ENCODE measurements around the gene PDCD2L. TPM values are rescaled to one million over a fixed set of nuclear protein-coding genes. Genes with fewer than 3 reads are reported as not detected.
"Not testable (repeated sequence)": the region's sequence is repeated elsewhere in the genome, so short reads cannot be mapped to it uniquely, and the experiment has no call there.

The PDCD2L gene
- polyA plus RNA-seq, 1 experiment, result 14.0 TPM

DNA sequence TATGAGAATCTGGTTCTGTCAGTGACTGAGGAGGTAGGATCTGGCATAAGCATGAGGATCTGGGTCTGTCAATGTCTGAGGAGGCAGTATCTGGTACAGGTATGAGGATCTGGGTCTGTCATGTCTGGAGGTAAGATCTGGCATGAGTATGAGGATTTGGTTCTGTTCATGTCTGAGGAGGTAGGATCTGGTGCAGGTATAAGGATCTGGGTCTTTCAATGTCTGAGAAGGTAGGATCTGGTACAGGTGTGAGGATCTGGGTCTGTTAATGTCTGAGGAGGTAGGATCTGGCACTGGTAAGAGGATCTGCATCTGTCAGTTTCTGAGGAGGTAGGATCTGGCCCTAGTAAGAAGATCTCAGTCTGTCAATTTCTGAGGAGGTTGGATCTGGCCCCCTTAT is 12.4 kb upstream of the PDCD2L start:
- Histone ChIP-seq H3K4me3 (ENCODE audit: low read depth, low read length) (no peak overlapping the region), H3K27ac (ENCODE audit: low read depth, low read length) (no peak overlapping the region), H3K27me3 (ENCODE audit: control insufficient read depth, insufficient read depth, low read length) (no peaks in the 10 kb centered on the region), H3K9me3 (ENCODE audit: control insufficient read depth, insufficient read depth, low read length) (no peaks in the 10 kb centered on the region)
- TF ChIP-seq, protein P1, sequence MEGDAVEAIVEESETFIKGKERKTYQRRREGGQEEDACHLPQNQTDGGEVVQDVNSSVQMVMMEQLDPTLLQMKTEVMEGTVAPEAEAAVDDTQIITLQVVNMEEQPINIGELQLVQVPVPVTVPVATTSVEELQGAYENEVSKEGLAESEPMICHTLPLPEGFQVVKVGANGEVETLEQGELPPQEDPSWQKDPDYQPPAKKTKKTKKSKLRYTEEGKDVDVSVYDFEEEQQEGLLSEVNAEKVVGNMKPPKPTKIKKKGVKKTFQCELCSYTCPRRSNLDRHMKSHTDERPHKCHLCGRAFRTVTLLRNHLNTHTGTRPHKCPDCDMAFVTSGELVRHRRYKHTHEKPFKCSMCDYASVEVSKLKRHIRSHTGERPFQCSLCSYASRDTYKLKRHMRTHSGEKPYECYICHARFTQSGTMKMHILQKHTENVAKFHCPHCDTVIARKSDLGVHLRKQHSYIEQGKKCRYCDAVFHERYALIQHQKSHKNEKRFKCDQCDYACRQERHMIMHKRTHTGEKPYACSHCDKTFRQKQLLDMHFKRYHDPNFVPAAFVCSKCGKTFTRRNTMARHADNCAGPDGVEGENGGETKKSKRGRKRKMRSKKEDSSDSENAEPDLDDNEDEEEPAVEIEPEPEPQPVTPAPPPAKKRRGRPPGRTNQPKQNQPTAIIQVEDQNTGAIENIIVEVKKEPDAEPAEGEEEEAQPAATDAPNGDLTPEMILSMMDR (IDR thresholded peaks at IDR 0.05; ENCODE audit: low read depth, low read length), result no peak
- POLR2A ChIA-PET, result no interaction called here
- CTCF ChIA-PET, result no interaction called here
- DNase-seq (ENCODE audit: low read depth, low spot score), result no peak

DNA sequence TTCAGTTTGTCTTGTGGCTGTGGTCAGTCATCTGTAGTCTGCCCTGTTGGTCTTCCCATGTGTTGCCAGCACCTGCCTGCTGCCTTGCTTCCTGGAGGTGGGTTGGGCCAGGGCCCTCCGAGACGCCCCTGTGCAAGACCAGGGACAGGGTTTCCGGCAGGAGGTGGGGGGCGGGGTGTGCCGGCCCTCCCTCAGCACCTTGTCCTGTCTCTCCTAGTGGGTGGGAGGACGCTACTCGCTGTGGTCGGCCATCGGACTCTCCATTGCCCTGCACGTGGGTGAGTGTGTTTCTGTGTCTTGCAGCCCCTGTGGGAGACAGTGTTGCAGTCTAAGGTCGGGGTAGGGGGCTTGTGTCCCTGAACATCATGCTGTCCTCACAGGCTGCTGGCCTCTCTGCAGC is 11.2 kb upstream of the PDCD2L start:
- CTCF ChIA-PET, result no interaction called here
- POLR2A ChIA-PET, result no interaction called here
- Histone ChIP-seq H3K27ac (ENCODE audit: low read depth, low read length) (no peak overlapping the region), H3K4me3 (ENCODE audit: low read depth, low read length) (no peak overlapping the region), H3K9me3 (ENCODE audit: control insufficient read depth, insufficient read depth, low read length) (no peaks in the 10 kb centered on the region), H3K27me3 (ENCODE audit: control insufficient read depth, insufficient read depth, low read length) (no peaks in the 10 kb centered on the region)
- DNase-seq (ENCODE audit: low read depth, low spot score), result no peak
- TF ChIP-seq, protein P1 (IDR thresholded peaks at IDR 0.05; ENCODE audit: low read depth, low read length), result no peak

DNA sequence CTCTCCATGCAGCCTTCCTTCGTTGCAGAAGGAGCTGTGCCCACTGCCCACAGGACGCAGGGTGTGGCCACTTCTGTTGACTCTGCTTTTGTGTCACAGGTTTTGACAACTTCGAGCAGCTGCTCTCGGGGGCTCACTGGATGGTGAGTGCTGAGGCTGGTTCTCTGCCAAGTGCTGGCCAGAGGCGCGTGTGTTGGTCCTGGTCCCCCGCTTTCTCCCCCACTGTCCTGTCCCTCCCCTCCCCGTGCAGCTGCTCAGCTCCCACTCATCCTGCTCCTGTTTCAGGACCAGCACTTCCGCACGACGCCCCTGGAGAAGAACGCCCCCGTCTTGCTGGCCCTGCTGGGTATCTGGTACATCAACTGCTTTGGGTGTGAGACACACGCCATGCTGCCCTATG is 10.6 kb upstream of the PDCD2L start:
- ChIA-PET POLR2A (no interaction called here), CTCF (no interaction called here)
- no peaks in the 10 kb centered on the region for H3K27me3 ChIP-seq (ENCODE audit: control insufficient read depth, insufficient read depth, low read length)
- H3K4me3 ChIP-seq (ENCODE audit: low read depth, low read length), result no peak overlapping the region
- H3K9me3 ChIP-seq (ENCODE audit: control insufficient read depth, insufficient read depth, low read length), result no peaks in the 10 kb centered on the region
- TF ChIP-seq, protein P1 (IDR thresholded peaks at IDR 0.05; ENCODE audit: low read depth, low read length), result no peak
- no peak overlapping the region for H3K27ac ChIP-seq (ENCODE audit: low read depth, low read length)
- DNase-seq (ENCODE audit: low read depth, low spot score), result no peak

DNA sequence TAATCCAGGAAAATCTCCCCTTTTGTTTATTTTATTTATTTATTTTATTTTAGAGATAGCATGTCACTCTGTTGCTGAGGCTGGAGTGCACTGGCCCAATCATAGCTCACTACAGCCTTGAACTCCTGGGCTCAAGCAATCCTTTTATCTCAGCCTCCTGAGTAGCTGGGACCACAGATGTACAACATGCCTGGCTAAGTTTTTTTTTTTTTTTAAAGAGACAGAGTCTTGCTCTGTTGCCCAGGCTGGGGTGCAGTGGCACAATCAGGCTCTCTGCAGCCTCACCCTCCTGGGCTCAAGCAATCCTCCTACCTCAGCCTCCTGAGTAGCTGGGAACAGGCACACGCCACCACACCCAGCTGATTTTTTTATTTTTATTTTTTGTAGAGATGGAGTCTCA is 6.3 kb upstream of the PDCD2L start:
- POLR2A ChIA-PET, result no interaction called here
- Histone ChIP-seq H3K27me3 (ENCODE audit: control insufficient read depth, insufficient read depth, low read length) (no peaks in the 10 kb centered on the region), H3K9me3 (ENCODE audit: control insufficient read depth, insufficient read depth, low read length) (no peaks in the 10 kb centered on the region), H3K4me3 (ENCODE audit: low read depth, low read length) (no peak overlapping the region), H3K27ac (ENCODE audit: low read depth, low read length) (no peak overlapping the region)
- CTCF ChIA-PET, result interaction anchor here (0.7 kb wide), 1 partner anchor 9 kb away, joined by 5 read pairs; no protein-coding TSS in a partner anchor
- TF ChIP-seq, protein P1 (IDR thresholded peaks at IDR 0.05; ENCODE audit: low read depth, low read length), result no peak
- DNase-seq (ENCODE audit: low read depth, low spot score), result no peak

DNA sequence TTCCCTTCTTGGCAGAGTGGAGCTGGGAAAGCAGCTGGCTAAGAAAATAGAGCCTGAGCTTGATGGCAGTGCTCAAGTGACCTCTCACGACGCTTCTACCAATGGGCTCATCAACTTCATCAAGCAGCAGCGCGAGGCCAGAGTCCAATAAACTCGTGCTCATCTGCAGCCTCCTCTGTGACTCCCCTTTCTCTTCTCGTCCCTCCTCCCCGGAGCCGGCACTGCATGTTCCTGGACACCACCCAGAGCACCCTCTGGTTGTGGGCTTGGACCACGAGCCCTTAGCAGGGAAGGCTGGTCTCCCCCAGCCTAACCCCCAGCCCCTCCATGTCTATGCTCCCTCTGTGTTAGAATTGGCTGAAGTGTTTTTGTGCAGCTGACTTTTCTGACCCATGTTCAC is 4.3 kb upstream of the PDCD2L start:
- TF ChIP-seq, protein P1 (IDR thresholded peaks at IDR 0.05; ENCODE audit: low read depth, low read length), result no peak
- no peak for DNase-seq (ENCODE audit: low read depth, low spot score)
- POLR2A ChIA-PET, result no interaction called here
- Histone ChIP-seq H3K27me3 (ENCODE audit: control insufficient read depth, insufficient read depth, low read length) (no peaks in the 10 kb centered on the region), H3K27ac (ENCODE audit: low read depth, low read length) (no peak overlapping the region), H3K4me3 (ENCODE audit: low read depth, low read length) (no peak overlapping the region), H3K9me3 (ENCODE audit: control insufficient read depth, insufficient read depth, low read length) (peaks cover 3% of the 10 kb centered on the region; the same call in 1 of the 2 replicates)
- CTCF ChIA-PET, result no interaction called here

DNA sequence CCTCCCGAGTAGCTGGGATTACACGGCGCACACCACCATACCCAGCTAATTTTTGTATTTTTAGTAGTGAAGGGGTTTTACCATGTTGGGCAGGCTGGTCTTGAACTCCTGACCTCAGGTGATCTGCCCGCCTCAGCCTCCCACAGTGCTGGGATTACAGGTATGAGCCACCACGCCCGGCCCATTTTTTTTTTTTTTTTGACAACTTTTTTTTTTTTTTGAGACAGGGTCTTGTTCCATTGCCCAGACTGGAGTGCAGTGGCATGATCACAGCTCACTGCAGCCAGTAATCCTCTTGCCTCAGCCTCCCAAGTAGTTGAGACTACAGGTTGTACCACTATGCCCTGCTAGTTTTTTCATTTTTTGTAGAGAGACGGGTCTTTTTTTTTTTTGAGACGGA is 3.4 kb upstream of the PDCD2L start:
- H3K9me3 ChIP-seq (ENCODE audit: control insufficient read depth, insufficient read depth, low read length); H3K4me3 ChIP-seq (ENCODE audit: low read depth, low read length); DNase-seq (ENCODE audit: low read depth, low spot score); POLR2A ChIA-PET; H3K27me3 ChIP-seq (ENCODE audit: control insufficient read depth, insufficient read depth, low read length); CTCF ChIA-PET; H3K27ac ChIP-seq (ENCODE audit: low read depth, low read length): not testable (repeated sequence)

Data from AG04450 (cell line).